NCI-H345 (cell line): ENCODE data around the gene SGIP1.

Source experiments
- DNase-seq: peaks from one replicate; lab custom pipeline; 2025; lab: John Stamatoyannopoulos, UW

SGIP1 gene, protein sequence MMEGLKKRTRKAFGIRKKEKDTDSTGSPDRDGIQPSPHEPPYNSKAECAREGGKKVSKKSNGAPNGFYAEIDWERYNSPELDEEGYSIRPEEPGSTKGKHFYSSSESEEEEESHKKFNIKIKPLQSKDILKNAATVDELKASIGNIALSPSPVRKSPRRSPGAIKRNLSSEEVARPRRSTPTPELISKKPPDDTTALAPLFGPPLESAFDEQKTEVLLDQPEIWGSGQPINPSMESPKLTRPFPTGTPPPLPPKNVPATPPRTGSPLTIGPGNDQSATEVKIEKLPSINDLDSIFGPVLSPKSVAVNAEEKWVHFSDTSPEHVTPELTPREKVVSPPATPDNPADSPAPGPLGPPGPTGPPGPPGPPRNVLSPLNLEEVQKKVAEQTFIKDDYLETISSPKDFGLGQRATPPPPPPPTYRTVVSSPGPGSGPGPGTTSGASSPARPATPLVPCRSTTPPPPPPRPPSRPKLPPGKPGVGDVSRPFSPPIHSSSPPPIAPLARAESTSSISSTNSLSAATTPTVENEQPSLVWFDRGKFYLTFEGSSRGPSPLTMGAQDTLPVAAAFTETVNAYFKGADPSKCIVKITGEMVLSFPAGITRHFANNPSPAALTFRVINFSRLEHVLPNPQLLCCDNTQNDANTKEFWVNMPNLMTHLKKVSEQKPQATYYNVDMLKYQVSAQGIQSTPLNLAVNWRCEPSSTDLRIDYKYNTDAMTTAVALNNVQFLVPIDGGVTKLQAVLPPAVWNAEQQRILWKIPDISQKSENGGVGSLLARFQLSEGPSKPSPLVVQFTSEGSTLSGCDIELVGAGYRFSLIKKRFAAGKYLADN

DNA sequence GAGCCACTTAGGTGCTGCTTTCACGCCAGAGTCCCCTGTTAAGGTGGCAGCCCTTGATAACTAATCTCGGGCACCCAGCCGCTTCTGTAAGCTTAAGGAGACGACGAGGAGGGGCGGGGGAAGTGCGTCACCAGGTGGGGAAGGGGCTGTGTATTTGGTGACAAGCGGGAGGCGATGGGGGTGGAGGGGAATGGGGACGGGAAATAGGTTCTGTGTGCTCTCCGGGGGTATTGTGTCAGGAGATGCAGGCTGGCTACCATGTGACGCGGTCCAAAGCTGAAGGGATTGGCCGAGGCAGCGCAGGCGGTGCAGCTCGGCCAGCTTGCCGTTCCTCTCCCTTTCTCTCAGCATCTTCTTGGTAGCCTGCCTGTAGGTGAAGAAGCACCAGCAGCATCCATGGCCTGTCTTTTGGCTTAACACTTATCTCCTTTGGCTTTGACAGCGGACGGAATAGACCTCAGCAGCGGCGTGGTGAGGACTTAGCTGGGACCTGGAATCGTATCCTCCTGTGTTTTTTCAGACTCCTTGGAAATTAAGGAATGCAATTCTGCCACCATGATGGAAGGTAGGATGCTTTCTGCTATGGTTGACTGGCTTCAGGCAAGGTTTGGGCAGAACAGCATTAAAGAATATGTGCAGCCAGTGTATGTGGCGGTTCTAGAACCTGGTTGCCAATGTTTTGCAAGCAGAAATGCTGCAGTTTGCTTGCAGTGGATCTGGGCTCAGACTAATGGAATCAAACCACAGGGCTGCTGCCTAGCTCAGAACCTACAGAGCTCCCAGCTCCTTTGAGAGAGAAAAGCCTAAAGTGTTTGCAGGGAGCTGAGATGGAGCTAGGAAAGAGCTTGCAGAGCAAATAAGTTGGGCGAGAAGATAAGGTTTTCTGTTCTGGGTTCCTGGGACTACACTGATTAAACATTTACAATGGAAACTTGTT lies at the start of gene SGIP1:
Gene SGIP1 (plus strand): TSS at position 350 of the 937 bp plus-strand sequence. CDS start 206 bp downstream, at position 556.
- peak; percentile 90 for DNase-seq

DNA sequence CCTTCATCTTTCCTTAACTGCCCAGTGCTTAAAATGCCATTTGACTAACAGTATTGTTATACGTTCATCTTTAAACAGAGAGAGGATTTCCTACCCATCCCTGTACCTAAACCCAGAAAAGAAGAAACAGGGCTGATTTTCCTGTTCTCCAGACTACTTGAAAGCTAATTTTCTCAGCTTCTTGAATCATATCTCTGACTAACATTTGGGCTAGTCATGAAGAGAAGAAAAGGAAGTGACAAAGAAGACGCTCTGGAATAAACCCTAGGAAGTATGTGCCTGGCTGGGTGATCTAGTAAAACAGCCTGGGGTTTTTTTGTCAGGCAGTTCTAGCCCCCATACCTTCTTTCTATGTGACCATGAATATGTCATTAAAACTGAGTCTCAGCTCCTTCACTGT lies 44.8 kb upstream of the SGIP1 start:
- DNase-seq: no peak

DNA sequence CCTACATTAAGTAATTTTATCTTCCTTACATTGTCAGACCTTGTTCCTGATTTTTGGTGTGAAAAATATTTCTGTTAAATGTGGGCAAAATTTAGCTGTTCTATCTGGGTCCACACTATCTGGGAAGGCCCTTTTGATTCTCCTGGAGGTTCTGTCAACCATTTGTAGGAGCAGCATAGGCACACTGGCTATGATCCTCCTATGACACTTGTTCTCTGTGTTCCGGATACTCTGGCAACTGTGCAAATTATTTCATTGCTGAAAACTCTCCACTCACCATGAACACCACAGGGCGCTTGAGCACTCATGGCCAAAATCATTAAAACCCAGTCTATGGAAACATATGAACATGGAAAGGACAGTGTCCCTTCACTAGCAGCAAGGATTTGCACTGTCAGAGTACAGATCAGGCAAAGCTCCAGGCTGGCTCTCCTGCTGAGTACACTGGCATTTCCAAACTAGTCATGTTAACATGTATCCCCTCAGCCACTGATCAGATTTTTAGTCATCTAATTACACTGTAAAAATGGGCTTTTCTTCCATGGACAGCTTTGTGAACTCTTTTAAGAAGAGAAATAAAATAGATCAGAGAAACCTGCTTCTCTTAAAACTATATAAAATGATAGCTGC lies 43.9 kb upstream of the SGIP1 start:
- DNase-seq: no peak

DNA sequence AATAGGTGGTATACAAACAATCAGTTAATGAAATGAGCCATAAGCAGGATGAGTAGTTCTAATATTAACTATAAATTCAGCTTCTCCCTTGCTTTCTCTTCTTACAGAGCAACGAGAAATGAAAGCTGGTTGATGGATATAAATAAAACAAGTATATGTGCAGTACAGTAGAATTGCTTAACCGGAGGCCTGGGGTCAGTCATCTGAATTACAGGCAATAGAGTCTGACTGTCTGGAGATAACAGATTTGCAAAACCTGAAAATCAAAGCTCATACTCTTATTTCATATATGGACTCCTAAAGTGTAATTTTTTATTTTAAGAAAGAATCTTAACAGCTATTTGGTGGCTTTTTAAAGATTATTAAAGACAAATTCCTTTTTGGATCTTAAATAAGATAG lies 43.1 kb upstream of the SGIP1 start:
- no peak for DNase-seq

DNA sequence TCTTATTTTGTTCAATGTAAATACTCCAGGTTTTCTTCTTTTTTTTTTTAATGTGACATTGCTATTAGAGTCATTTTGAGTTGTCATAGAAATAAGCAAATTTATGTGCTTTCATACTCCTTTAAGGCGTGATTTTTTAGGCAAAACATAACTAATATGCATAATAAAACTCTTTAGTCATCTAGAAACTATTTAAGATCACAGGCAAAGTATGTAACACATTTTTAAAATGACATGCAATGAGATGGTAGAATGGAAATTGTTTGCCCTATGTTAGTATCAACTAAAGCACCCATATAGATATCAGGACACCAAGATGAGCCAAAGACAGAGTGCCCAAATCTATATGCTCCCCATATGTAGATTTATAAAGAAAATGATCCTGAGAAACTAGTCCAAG lies 41.5 kb upstream of the SGIP1 start:
- DNase-seq: no peak

DNA sequence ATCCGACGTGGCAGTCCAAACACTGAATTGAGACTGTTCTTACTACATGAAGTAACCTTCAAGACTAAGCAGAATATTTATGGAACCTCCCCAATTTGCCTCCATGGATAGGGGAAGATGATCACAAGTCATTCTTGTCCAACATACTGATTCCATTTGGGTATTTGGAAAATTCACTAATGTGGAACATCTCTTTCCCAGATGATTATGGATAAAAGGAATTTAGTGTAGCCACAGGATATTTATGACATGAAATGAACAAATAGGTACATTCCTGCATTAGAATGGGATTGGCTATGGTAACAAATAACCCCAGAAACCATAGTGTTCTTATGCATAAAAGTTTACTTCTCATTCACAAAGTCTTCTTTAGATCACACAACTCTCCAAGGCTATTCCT lies 40.2 kb upstream of the SGIP1 start:
- no peak for DNase-seq

DNA sequence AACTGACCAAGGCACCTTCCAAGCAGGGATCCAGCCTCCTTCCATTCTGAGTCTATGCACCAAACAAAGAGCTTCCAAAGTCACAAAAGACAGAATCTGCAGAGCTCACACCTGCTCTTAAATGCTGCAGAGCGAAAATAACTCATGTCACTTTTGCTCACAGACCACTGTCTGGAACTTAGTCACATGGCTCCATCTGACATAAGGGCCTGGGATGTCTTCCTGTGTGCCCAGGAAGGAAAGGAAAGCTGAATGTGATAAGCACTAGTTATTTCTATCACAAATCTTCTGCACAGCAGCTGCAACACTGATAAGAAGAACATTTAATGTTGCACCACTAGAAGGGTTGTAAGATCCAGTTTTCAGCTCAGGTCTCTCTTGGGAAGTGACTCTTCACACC lies 39.5 kb upstream of the SGIP1 start:
- no peak for DNase-seq

DNA sequence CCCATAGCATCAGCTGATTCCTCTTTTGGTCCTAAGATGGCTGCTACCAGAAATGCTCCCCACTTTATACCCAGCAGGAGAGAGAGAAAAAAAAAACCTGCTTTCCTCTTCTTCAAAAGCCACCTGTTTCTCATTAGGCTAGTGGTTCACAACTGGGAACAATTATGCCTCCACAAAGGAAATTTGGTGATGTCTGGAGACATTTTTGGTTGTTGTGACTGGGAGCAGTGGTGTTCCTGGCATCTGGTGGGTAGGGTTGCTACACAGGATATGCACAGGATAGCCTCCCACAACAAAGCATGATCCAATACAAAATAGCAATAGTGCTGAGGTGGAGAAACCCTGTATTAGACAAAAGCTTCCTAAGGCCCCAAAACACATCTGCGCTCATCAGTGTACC lies 38.5 kb upstream of the SGIP1 start:
- DNase-seq: no peak

DNA sequence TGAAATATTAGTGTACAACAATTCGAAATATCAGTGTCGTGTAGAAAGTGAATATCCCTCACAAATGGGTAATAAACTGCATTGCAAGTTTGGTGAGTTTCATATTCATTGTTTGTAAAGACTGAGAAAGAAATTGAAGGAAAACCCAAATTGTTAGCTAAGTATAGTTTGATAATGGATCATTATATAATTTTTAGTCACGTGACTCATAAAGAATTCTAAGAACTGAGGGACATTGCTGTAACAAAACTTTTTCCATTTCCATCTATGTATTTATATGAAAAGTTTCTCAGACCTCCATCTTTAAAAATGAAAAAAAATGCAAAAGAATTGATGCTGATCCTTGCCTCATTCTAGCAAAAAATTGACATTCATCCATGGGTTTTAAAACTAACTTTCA lies 36.0 kb upstream of the SGIP1 start:
- no peak for DNase-seq

DNA sequence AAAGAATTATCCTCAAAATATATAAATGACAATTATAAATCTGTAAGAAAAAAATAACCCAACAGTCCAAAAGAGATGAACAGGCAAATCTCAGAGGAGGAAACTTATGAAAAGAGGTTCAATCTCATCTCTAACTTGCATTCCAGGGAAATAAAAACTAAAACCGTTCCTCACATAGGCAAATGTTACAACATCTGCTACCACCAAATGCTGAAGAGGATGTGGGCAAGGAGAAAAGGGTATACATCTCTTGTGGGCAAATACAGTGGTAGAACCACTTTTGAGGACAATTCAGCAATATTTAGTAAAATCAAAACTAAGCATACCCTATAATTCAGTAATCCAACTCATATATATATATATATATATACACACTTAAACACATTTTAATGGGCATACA lies 33.7 kb upstream of the SGIP1 start:
- no peak for DNase-seq

DNA sequence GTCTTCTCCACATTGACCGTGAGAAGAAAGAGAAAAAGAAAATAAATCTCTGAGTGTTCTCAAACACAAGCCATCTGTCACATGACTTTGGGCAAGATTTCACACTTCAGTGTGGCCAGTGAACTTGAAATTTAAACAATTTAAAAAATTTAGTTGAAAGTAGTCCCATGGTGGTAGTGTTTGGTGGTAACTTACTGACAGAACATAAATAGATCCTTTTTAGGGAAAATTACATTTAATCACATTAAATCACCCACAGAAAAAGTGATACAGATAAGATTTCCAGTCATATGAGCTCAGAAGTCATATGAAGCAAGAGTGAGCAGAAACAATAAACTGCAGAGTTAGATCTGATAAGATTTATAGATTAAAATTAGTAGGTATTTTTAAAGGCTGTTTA lies 31.9 kb upstream of the SGIP1 start:
- no peak for DNase-seq

DNA sequence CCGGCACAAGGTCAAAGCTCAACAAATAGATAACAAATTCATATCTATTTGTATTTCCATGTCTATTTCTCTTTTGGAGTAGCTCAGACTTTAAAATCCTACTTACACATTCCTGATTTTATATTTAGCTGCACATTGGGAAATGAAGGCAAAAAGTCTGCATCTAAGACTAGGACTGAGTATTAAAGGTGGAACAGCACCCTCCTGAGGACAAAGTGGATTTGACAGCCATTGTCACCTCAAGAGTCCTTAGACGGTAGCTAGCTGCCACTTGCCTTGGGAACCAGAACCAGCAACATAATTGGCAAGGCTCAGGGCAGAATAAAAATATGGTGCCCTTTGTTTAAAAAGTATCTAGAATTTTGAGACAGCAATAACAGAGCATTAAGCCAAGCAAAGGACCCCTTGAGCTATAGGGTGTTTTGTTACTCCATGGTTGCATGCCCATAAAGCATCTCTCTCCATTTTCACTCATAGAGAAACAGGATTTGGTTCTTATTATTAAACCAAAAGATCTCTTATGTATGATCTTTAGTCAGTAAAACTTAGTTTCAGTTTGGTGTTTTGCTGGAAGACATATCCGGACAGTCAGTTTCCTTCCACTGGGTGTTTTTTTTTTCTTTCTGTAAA lies 30.0 kb upstream of the SGIP1 start:
- DNase-seq: peak; percentile 66

DNA sequence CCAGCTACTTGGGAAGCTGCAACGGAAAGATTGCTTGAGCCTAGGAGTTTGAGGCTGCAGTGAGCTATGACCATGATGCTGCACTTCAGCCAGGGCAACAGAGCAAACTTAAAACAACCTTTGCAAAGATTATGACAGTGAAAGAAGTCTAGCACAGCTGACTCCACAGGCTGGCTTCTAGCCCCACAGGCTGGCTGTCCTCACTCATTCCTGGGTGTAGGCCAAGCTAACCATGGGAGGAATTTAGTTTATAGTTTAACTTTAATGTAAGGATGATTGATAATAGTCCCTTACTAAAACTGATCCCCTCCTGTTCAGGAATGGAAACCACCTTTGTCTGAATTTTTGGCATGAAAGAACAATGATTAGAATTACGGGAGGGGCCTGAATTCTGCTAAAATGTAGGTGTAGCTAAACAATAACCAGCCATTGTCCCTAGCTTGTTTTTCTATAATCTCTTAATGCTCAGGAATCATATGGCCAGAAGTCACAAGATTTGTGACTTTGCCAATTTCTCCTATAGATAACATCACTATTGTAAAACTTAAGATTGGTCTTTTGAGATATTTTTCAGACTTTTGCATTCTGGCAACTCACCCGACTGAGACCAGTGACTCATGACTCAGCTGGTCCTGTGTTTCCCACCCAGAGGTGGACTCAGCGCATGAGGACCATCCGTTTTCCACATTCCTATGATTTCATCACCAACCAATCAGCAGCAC lies 28.1 kb upstream of the SGIP1 start:
- no peak for DNase-seq

DNA sequence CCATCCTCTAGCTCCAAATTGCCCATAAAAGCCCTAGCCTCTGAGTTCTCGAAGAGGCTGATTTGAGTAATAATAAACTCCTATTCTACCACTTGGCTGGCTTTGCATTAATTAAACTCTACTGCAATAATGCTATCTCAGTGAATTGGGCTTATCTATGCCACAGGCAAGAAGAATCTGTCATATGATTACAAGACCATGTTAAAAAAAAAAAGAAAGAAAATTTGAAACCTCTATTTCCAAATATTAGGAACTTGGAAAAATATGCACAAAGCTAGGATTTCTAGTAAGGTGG lies 27.6 kb upstream of the SGIP1 start:
- DNase-seq: no peak

DNA sequence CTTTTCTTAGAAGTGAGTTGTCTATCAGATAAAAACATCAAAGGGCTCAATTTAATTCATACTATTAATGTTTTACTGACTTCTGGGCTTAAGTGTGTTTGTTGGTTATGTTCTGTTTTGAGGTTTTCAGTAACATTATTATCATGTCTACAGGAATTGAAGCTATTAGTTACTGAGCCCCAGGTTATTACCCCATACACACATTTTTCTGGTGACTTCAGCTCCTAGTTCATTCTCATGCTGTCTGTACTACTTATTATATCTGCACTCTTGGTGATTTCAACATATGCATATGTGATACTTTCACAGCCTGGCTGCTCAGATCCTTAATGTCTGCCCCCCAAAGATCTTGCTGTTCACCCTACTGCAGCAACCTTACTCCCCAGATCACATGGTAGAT lies 27.0 kb upstream of the SGIP1 start:
- no peak for DNase-seq

DNA sequence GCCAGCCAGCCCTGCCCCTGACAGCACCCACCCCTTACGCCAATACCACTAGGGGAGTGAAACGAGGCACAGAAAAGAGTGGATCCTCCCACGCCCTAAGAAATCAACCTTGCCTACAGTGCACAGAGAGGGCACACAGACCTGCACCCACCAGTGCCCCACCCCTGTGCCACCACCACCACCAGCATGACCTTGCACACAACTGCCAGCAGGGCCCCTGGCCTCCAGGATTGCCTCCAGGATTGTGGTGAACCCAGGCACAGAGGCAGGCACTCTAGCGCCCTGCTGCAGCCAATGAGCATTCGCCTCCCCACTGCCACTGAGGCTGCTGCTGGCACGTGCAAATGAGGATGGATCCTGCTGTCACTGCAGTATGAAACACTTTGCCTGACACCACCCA lies 23.5 kb upstream of the SGIP1 start:
- DNase-seq: no peak

DNA sequence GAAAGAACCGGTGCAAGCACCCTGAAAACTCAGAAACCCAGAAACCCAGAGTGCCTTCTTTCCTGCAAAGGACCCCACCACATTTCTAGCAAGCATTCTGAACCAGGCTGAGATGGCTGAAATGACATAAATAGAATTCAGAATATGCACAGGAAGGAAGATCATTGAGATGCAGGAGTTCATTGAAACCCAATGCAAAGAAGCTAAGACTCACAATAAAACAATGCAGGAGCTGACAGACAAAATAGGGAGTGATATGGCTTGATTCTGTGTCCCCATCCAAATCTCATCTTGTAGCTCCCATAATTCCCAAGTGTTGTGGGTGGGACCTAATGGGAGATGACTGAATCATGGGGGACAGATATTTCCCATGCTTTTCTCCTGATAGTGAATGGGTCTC lies 22.8 kb upstream of the SGIP1 start:
- DNase-seq: no peak

DNA sequence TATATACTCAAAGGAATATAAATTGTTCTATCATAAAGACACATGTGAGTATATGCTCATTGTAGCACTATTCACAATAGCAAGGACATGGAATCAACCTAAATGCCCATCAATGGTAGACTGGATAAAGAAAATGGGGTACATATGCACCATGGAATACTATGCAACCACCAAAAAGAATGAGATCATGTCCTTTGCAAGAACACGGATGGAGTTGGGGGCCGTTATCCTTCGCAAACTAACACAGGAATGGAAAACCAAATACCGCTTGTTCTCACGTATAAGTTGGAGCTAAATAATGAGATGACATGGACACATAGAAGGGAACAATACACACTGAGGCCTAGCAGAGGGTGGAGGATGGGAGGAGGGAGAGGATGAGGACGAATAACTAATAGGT lies 16.0 kb upstream of the SGIP1 start:
- DNase-seq: no peak

DNA sequence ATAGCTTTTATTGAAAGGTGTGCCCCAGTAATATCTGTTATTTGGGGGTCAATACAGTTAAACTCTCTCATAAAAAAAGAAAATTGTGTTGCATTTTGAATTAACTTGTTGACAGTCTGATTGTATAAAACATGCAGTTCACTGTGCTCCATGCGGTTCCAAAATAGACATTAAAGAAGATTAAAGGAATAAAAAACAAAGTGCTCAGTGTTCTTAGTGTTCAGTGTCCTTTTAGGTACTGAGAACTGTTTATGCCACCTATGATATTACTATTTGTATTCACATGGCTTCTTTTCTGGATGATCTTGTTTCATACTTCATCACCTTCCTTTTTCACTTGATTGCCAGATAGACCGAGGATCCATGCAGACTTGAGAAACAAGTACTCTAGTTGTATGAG lies 15.3 kb upstream of the SGIP1 start:
- no peak for DNase-seq

DNA sequence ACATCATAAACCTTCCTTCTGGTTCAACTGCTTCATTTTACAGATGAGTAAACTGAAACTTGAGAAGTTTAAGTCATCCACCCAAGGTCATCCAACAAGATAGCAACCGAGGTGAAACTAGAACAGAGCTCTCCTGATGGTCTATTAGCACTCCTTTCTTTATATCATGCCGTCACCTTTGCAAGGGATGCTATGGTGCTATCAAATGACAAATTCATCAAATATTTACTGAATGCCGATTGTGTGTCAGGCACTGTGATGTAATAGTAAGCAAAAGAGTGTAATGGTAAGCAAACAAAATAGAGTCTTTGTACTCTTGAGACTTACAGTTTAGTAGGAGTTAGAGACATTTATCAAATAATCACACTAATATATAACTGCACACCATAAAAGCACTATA lies 14.0 kb upstream of the SGIP1 start:
- peak; percentile 17 for DNase-seq

DNA sequence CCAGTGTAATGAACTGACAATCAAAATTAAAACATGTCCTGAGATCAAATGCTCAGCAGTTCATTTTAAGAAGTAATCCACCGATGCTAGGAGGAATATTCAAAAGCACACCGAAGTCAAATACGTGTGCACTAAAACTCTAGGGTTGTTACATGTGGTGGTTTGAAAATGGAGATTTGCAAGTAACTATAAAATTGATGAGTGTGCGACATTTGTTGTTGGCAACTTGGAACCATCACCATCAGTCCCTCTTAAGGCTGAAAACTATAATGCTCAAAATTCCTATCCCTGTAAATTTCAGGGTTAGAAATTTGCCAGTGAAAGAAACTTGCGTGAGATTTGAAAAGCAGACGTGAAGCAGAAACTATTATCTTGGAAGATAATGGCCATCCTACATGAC lies 13.3 kb upstream of the SGIP1 start:
- DNase-seq: no peak
